GM12873 (cell line): ENCODE results near the gene NCAPH2.

Experiments used
- CTCF ChIP-seq: IDR thresholded peaks from 2 replicates; pipeline ENCODE4 v1.5.1; 2012; ENCODE audit warnings: low read depth, mild to moderate bottlenecking, moderate library complexity, low read length, control low read depth; ENCODE audit not compliant: insufficient read depth; ENCODE audit errors: missing control alignments

The NCAPH2 gene

GRCh38 chr22:50469377-50470305, 38.4 kb upstream of the NCAPH2 start:
- TF ChIP-seq CTCF: peak; percentile 31

DNA sequence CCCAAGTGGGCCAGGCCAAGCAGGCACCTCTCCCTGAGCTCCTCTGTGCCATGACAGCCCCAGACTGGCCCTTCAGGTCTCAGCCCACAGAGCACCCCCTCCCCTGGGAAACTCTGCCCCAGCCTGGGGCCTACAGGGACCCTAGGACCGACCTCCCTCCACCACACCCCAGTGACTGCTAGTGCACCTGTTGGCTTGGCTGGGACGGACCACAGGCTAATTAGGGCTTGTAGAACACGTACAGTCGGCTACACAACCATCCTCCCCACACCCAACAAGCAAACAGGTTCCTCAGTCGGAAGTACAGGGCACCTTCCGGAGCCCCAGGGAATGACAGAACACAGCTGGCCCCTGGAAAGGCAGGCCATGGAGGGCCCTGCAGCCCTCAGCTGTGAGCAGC, 37.5 kb upstream of the NCAPH2 start:
- no peak for TF ChIP-seq CTCF

GRCh38 chr22:50471197-50471847, 36.7 kb upstream of the NCAPH2 start:
- no peak for TF ChIP-seq CTCF

DNA sequence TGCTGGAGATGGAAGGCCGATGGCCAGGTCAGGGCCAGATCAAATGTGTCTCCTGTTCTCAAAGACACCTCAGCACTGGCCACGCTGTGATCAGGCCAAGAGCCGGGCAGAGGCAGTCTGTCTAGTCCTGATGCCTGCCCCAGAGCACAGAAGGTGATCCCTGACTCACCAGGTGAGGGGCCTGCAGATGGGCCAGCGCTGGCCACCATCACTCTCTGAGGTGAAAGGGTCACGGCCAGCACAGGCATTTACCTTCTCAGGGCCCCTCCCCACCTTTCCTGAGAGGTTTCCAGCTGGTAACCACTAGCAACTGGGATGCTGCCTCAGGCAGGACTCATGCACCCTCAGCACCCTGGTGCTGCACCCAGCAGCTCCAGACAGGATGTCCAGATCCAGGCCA, 36.1 kb upstream of the NCAPH2 start:
- TF ChIP-seq CTCF: no peak

DNA sequence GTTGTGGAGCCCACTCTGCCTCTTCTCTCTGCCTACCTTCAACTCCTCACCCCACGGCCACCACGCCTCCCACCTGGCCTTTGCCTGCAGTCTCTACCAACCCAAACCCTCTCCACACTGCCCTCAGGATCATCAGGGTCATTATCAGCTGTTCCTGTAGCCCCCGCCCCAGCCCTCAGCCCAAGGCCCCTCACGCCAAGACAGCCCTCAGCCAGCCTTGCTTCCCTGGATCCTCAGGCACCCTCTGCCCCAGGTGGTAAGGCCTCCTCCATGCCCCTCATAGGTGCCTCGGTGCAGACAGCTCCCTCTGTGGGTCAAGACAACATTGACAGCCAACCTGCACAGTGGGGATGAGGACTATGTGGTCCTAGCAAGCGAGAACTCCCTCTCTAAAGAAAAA, 34.9 kb upstream of the NCAPH2 start:
- TF ChIP-seq CTCF: peak; percentile 70

GRCh38 chr22:50473855-50474671, 34.0 kb upstream of the NCAPH2 start:
- no peak for TF ChIP-seq CTCF
